ENCODE data around the gene CFAP119. TPM values are rescaled to one million over a fixed set of nuclear protein-coding genes. Genes with fewer than 3 reads are reported as not detected.
A peak's percentile ranks its signal among the peaks of the same experiment; 100 is the strongest.

Gene CFAP119
- total RNA-seq, 2 donors from 2014 or later, result 0.27 to 1.2 TPM

GRCh38 chr16:30758988-30759491 is 2.8 kb downstream of the CFAP119 start:
- no peak for TF ChIP-seq CTCF (IDR thresholded peaks at IDR 0.05)
- peaks cover 12 to 24% of the 10 kb centered on the region in 2 donors for H3K4me1 ChIP-seq (ENCODE audit: control insufficient read depth in 1 of 2, low read depth in 2 of 2)
- H3K9me3 ChIP-seq, result no peaks in the 10 kb centered on the region
- DNase-seq (ENCODE audit: low spot score) (no peak), ATAC-seq (ENCODE audit: insufficient number of reproducible peaks, low FRiP score, low read depth) (no peak)
- peaks cover 6% of the 10 kb centered on the region for H3K36me3 ChIP-seq
- H3K27me3 ChIP-seq (replicated peaks; ENCODE audit: insufficient read depth), result no peaks in the 10 kb centered on the region
- peak overlapping the region in 1 of 2 donors; percentile 12 for H3K27ac ChIP-seq
- no peak overlapping the region for H3K4me3 ChIP-seq

- ATAC-seq (ENCODE audit: insufficient number of reproducible peaks, low FRiP score, low read depth) (no peak), DNase-seq (ENCODE audit: low spot score) (no peak)
- peaks cover 15% of the 10 kb centered on the region for H3K36me3 ChIP-seq
- no peaks in the 10 kb centered on the region for H3K27me3 ChIP-seq (replicated peaks; ENCODE audit: insufficient read depth)
- H3K4me3 ChIP-seq, result no peak overlapping the region
- peaks cover 0 to 9% of the 10 kb centered on the region in 2 donors for H3K4me1 ChIP-seq (ENCODE audit: control insufficient read depth in 1 of 2, low read depth in 2 of 2)
- H3K9me3 ChIP-seq, result no peaks in the 10 kb centered on the region
- no peak overlapping the region for H3K27ac ChIP-seq
- TF ChIP-seq CTCF (IDR thresholded peaks at IDR 0.05), result no peak
Measured at GRCh38 chr16:30757316-30757715, 4.5 kb downstream of the CFAP119 start.

GRCh38 chr16:30756781-30757100 is 5.1 kb downstream of the CFAP119 start:
- TF ChIP-seq CTCF (IDR thresholded peaks at IDR 0.05), result no peak
- no peak overlapping the region for H3K4me3 ChIP-seq
- DNase-seq (ENCODE audit: low spot score) (no peak), ATAC-seq (ENCODE audit: insufficient number of reproducible peaks, low FRiP score, low read depth) (no peak)
- H3K27ac ChIP-seq, result no peak overlapping the region
- peaks cover 17% of the 10 kb centered on the region for H3K36me3 ChIP-seq
- H3K27me3 ChIP-seq (replicated peaks; ENCODE audit: insufficient read depth), result no peaks in the 10 kb centered on the region
- no peaks in the 10 kb centered on the region for H3K9me3 ChIP-seq
- H3K4me1 ChIP-seq (ENCODE audit: control insufficient read depth in 1 of 2, low read depth in 2 of 2), result peaks cover 0 to 9% of the 10 kb centered on the region in 2 donors

GRCh38 chr16:30755955-30756780 is 5.7 kb downstream of the CFAP119 start:
- no peaks in the 10 kb centered on the region for H3K27me3 ChIP-seq (replicated peaks; ENCODE audit: insufficient read depth)
- H3K4me3 ChIP-seq, result no peak overlapping the region
- H3K4me1 ChIP-seq (ENCODE audit: control insufficient read depth in 1 of 2, low read depth in 2 of 2), result peaks cover 0 to 6% of the 10 kb centered on the region in 2 donors
- peaks cover 22% of the 10 kb centered on the region for H3K36me3 ChIP-seq
- DNase-seq (ENCODE audit: low spot score), result no peak
- H3K27ac ChIP-seq, result no peak overlapping the region
- no peaks in the 10 kb centered on the region for H3K9me3 ChIP-seq
- TF ChIP-seq CTCF (IDR thresholded peaks at IDR 0.05), result no peak
- no peak for ATAC-seq (ENCODE audit: insufficient number of reproducible peaks, low FRiP score, low read depth)

GRCh38 chr16:30753596-30753995 is 8.3 kb downstream of the CFAP119 start:
- no peak for TF ChIP-seq CTCF (IDR thresholded peaks at IDR 0.05)
- peaks cover 23% of the 10 kb centered on the region for H3K36me3 ChIP-seq
- H3K27ac ChIP-seq, result no peak overlapping the region
- H3K4me1 ChIP-seq (ENCODE audit: control insufficient read depth in 1 of 2, low read depth in 2 of 2), result peaks cover 0 to 4% of the 10 kb centered on the region in 2 donors
- no peaks in the 10 kb centered on the region for H3K9me3 ChIP-seq
- ATAC-seq (ENCODE audit: insufficient number of reproducible peaks, low FRiP score, low read depth), result no peak
- no peak overlapping the region for H3K4me3 ChIP-seq
- no peaks in the 10 kb centered on the region for H3K27me3 ChIP-seq (replicated peaks; ENCODE audit: insufficient read depth)
- DNase-seq (ENCODE audit: low spot score), result no peak
